GM23338 (cell line): Measurements from ENCODE around the gene ARL8B. TPM values are rescaled to one million over a fixed set of nuclear protein-coding genes. Genes with fewer than 3 reads are reported as not detected.

Source experiments
- ATAC-seq: fragments of 200-7000 bp; cut with Tn5 transposase; 3 replicates; pipeline ENCODE4 v1.9.1; 2020
- DNase-seq: peaks from one replicate; pipeline ENCODE4 v3.0.0-alpha.2; 2015; ENCODE audit warnings: low spot score
- H2AFZ ChIP-seq: fragments of 200-600 bp; sonication (generic); 2 replicates; pipeline ENCODE4 v1.8.0; 2016; ENCODE audit warnings: antibody characterized with exemption, mild to moderate bottlenecking, moderate library complexity
- H3F3A ChIP-seq: fragments of 200-600 bp; sonication (generic); replicated peaks from 2 replicates; pipeline ENCODE4 v1.8.0; 2017; ENCODE audit warnings: antibody characterized with exemption, mixed run types, low read depth
- H3K27ac ChIP-seq: fragments of 200-600 bp; sonication (generic); 2 replicates; pipeline ENCODE4 v1.6.1; 2016; ENCODE audit warnings: low read depth
- H3K27me3 ChIP-seq: fragments of 200-600 bp; sonication (generic); 2 replicates; pipeline ENCODE4 v1.8.0; 2016; ENCODE audit warnings: mild to moderate bottlenecking, mixed run types, moderate library complexity; ENCODE audit not compliant: insufficient read depth
- H3K36me3 ChIP-seq: fragments of 200-600 bp; sonication (generic); 2 replicates; pipeline ENCODE4 v1.8.0; 2016; ENCODE audit warnings: mild to moderate bottlenecking; ENCODE audit not compliant: insufficient read depth
- H3K4me1 ChIP-seq: fragments of 200-600 bp; sonication (generic); 2 replicates; pipeline ENCODE4 v1.8.0; 2016; ENCODE audit warnings: mild to moderate bottlenecking, moderate library complexity; ENCODE audit not compliant: insufficient read depth
- H3K4me2 ChIP-seq: fragments of 200-600 bp; sonication (generic); 2 replicates; pipeline ENCODE4 v1.7.1; 2017; ENCODE audit warnings: mixed run types
- H3K4me3 ChIP-seq: fragments of 200-600 bp; sonication (generic); 2 replicates; pipeline ENCODE4 v1.6.1; 2016; ENCODE audit warnings: mixed run types
- H3K79me2 ChIP-seq: fragments of 200-600 bp; sonication (generic); replicated peaks from 2 replicates; pipeline ENCODE4 v1.8.0; 2017; ENCODE audit warnings: mild to moderate bottlenecking; ENCODE audit not compliant: insufficient read depth
- H3K9me2 ChIP-seq: fragments of 200-600 bp; sonication (generic); 2 replicates; pipeline ENCODE4 v1.8.0; 2017; ENCODE audit not compliant: insufficient read depth
- H4K20me1 ChIP-seq: fragments of 200-600 bp; sonication (generic); replicated peaks from 2 replicates; pipeline ENCODE4 v1.8.0; 2017; ENCODE audit warnings: mild to moderate bottlenecking; ENCODE audit not compliant: insufficient read depth
- H3K27ac Mint-ChIP-seq: 2 replicates; pipeline ENCODE4 v1.8.0; 2020; ENCODE audit warnings: inconsistent platforms, mild to moderate bottlenecking, moderate library complexity, mixed read lengths
- H3K27me3 Mint-ChIP-seq: 3 replicates; pipeline ENCODE4 v1.8.0; 2022; ENCODE audit warnings: low read depth, mild to moderate bottlenecking, moderate library complexity, mixed read lengths, inconsistent platforms; ENCODE audit not compliant: insufficient read depth, poor library complexity
- H3K36me3 Mint-ChIP-seq: 3 replicates; pipeline ENCODE4 v1.8.0; 2021; ENCODE audit warnings: low read depth, mild to moderate bottlenecking, inconsistent platforms, moderate library complexity, mixed read lengths
- H3K4me1 Mint-ChIP-seq: 3 replicates; pipeline ENCODE4 v1.8.0; 2020; ENCODE audit warnings: mild to moderate bottlenecking, inconsistent platforms, mixed read lengths
- H3K4me3 Mint-ChIP-seq: 3 replicates; pipeline ENCODE4 v1.8.0; 2021; ENCODE audit warnings: moderate library complexity, mild to moderate bottlenecking, inconsistent platforms, mixed read lengths
- H3K9me3 Mint-ChIP-seq: 3 replicates; pipeline ENCODE4 v1.8.0; 2020; ENCODE audit warnings: moderate library complexity, mild to moderate bottlenecking, inconsistent platforms, mixed read lengths
- CREB1 ChIP-seq: fragments of 250-450 bp; sonication (Bioruptor Pico); IDR thresholded peaks from 2 replicates; pipeline ENCODE4 v1.5.0; 2020; ENCODE audit warnings: low read depth, mild to moderate bottlenecking, moderate library complexity
- CTCF ChIP-seq, 2 experiments: fragments of 200-600 bp in 1 of 2; sonication (generic) in 1 of 2; conservative IDR thresholded peaks; 2 replicates each; pipeline versions ENCODE4 v1.5.1 to v1.6.1; 2016 to 2017; ENCODE audit warnings: antibody characterized with exemption in 2 of 2, low read depth in 2 of 2, mild to moderate bottlenecking in 2 of 2, moderate library complexity in 1 of 2
- EZH2 ChIP-seq: fragments of 200-600 bp; sonication (generic); IDR thresholded peaks from one replicate; pipeline ENCODE4 v1.8.0; 2017; ENCODE audit warnings: antibody characterized with exemption, mild to moderate bottlenecking, low read depth; ENCODE audit not compliant: unreplicated experiment
- EZH2phosphoT487 ChIP-seq: fragments of 200-600 bp; sonication (generic); IDR thresholded peaks from one replicate; pipeline ENCODE4 v1.8.1; 2018; ENCODE audit warnings: antibody characterized with exemption; ENCODE audit not compliant: unreplicated experiment
- JUNB ChIP-seq: IDR thresholded peaks from one replicate; pipeline ENCODE4 v1.6.1; 2016; ENCODE audit warnings: antibody characterized with exemption; ENCODE audit not compliant: unreplicated experiment
- NANOG ChIP-seq: IDR thresholded peaks from 2 replicates; pipeline ENCODE4 v1.6.1; 2016; ENCODE audit warnings: antibody characterized with exemption, borderline replicate concordance
- POLR2AphosphoS5 ChIP-seq: IDR thresholded peaks from 2 replicates; pipeline ENCODE4 v1.6.1; 2016; ENCODE audit warnings: antibody characterized with exemption, low read depth
- REST ChIP-seq: IDR thresholded peaks from one replicate; pipeline ENCODE4 v1.6.1; 2018; ENCODE audit warnings: antibody characterized with exemption; ENCODE audit not compliant: unreplicated experiment
- STAT1 ChIP-seq: IDR thresholded peaks from one replicate; pipeline ENCODE4 v1.6.1; 2016; ENCODE audit warnings: antibody characterized with exemption; ENCODE audit not compliant: unreplicated experiment
- ZNF114 ChIP-seq: fragments of 250-450 bp; sonication (Bioruptor Pico); IDR thresholded peaks from 2 replicates; pipeline ENCODE4 v1.5.0; 2020; ENCODE audit warnings: mild to moderate bottlenecking, moderate library complexity
- polyA plus RNA-seq: library from polyadenylated mRNA; unstranded; fragments of >200 nt; fragmentation: Nextera tagmentation; extraction: Ambion mirVana; gene quantifications from 2 replicates; pipeline ENCODE4 v1.2.1, GENCODE V29; 2016
- total RNA-seq: library from RNA; depleted of rRNA; stranded (reverse); fragments of >200 nt; shearing (Covaris generic); gene quantifications from 2 replicates; pipeline ENCODE4 v1.2.3, GENCODE V29; 2014
- TF ChIP-seq, protein P1 (sequence below): fragments of 250-450 bp; sonication (Bioruptor Pico); IDR thresholded peaks from 2 replicates; pipeline ENCODE4 v1.5.0; 2020; ENCODE audit warnings: mild to moderate bottlenecking, moderate library complexity
- TF ChIP-seq, protein P2 (sequence below): IDR thresholded peaks from 2 replicates; pipeline ENCODE4 v1.6.1; 2016; ENCODE audit warnings: antibody characterized with exemption

Gene ARL8B
- total and polyA plus RNA-seq, 2 experiments from 2014 or later, result 25.5 to 40.8 TPM

DNA sequence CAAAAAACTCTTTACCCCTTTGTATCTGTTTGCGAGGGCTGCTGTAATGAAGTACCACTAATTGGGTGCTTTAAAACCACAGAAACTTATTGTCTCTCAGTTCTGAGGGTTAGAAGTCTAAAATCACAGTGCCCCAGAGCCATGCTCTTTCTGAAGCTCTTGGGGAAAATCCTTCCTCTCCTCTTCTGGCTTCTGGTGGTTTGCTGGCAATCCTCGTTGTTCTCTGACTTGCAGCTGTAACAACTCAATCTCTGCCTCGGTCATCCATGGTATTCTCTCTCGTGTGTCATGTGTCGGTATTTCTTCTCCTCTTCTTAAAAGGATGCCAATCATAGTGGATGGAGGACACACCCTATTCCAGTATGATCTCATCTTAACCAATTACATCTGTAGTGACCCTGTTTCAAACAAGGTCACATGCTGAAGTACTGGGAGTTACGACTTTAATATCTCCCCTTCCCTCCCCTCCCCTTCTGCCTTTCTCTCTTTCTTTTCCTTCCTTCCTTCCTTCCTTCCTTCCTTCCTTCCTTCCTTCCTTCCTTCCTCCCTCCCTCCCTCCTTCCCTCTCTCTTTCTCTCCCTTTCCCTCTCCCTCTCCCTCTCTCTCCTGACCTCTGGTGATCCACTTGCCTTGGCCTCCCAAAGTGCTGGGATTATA, 6.5 kb upstream of the ARL8B start (continued):
- TF ChIP-seq, protein P1, sequence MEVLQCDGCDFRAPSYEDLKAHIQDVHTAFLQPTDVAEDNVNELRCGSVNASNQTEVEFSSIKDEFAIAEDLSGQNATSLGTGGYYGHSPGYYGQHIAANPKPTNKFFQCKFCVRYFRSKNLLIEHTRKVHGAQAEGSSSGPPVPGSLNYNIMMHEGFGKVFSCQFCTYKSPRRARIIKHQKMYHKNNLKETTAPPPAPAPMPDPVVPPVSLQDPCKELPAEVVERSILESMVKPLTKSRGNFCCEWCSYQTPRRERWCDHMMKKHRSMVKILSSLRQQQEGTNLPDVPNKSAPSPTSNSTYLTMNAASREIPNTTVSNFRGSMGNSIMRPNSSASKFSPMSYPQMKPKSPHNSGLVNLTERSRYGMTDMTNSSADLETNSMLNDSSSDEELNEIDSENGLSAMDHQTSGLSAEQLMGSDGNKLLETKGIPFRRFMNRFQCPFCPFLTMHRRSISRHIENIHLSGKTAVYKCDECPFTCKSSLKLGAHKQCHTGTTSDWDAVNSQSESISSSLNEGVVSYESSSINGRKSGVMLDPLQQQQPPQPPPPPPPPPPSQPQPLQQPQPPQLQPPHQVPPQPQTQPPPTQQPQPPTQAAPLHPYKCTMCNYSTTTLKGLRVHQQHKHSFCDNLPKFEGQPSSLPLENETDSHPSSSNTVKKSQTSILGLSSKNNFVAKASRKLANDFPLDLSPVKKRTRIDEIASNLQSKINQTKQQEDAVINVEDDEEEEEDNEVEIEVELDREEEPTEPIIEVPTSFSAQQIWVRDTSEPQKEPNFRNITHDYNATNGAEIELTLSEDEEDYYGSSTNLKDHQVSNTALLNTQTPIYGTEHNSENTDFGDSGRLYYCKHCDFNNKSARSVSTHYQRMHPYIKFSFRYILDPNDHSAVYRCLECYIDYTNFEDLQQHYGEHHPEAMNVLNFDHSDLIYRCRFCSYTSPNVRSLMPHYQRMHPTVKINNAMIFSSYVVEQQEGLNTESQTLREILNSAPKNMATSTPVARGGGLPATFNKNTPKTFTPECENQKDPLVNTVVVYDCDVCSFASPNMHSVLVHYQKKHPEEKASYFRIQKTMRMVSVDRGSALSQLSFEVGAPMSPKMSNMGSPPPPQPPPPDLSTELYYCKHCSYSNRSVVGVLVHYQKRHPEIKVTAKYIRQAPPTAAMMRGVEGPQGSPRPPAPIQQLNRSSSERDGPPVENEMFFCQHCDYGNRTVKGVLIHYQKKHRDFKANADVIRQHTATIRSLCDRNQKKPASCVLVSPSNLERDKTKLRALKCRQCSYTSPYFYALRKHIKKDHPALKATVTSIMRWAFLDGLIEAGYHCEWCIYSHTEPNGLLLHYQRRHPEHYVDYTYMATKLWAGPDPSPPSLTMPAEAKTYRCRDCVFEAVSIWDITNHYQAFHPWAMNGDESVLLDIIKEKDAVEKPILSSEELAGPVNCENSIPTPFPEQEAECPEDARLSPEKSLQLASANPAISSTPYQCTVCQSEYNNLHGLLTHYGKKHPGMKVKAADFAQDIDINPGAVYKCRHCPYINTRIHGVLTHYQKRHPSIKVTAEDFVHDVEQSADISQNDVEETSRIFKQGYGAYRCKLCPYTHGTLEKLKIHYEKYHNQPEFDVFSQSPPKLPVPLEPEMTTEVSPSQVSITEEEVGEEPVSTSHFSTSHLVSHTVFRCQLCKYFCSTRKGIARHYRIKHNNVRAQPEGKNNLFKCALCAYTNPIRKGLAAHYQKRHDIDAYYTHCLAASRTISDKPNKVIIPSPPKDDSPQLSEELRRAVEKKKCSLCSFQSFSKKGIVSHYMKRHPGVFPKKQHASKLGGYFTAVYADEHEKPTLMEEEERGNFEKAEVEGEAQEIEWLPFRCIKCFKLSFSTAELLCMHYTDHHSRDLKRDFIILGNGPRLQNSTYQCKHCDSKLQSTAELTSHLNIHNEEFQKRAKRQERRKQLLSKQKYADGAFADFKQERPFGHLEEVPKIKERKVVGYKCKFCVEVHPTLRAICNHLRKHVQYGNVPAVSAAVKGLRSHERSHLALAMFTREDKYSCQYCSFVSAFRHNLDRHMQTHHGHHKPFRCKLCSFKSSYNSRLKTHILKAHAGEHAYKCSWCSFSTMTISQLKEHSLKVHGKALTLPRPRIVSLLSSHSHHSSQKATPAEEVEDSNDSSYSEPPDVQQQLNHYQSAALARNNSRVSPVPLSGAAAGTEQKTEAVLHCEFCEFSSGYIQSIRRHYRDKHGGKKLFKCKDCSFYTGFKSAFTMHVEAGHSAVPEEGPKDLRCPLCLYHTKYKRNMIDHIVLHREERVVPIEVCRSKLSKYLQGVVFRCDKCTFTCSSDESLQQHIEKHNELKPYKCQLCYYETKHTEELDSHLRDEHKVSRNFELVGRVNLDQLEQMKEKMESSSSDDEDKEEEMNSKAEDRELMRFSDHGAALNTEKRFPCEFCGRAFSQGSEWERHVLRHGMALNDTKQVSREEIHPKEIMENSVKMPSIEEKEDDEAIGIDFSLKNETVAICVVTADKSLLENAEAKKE (CRISPR knock-in tag), result no peak
- no peak for TF ChIP-seq CREB1 (CRISPR knock-in tag)

DNA sequence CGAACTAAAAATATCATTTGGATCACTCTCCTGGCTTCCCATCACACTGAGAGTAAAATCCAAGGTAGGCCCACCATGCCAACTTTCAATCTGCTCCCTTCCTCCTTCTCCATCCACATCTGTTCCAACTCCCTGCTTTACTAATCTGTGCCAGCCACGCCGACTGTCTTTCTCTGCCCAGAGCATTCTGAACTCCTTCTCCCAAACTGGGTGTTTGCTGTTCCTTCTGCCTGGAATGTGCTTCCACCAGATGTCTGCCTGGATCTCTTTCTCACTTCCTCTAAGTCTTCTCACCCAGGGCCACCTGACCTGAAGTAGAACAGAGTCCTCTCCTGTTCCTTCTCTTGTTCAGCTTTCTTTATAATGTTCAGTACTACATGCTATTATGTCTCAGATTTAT, 5.6 kb upstream of the ARL8B start:
- no peaks in the 10 kb centered on the region for H3F3A ChIP-seq
- no peak overlapping the region for H3K27ac Mint-ChIP-seq
- H3K4me1 Mint-ChIP-seq, result no peaks in the 10 kb centered on the region
- no peak overlapping the region; the same call in 2 of the 3 replicates for H3K4me3 Mint-ChIP-seq
- H2AFZ ChIP-seq, result no peak overlapping the region
- H3K79me2 ChIP-seq, result no peaks in the 10 kb centered on the region
- H3K36me3 ChIP-seq, result no peaks in the 10 kb centered on the region
- DNase-seq (no peak), ATAC-seq (no peak)
- H3K4me1 ChIP-seq, result no peaks in the 10 kb centered on the region
- peaks cover 4% of the 10 kb centered on the region; the same call in 1 of the 3 replicates for H3K36me3 Mint-ChIP-seq
- no peak overlapping the region for H3K4me2 ChIP-seq
- no peak overlapping the region for H3K27ac ChIP-seq
- no peaks in the 10 kb centered on the region for H3K9me2 ChIP-seq
- H3K27me3 Mint-ChIP-seq, result no peaks in the 10 kb centered on the region
- peaks cover 7% of the 10 kb centered on the region for H3K9me3 Mint-ChIP-seq
- no peak overlapping the region for H3K4me3 ChIP-seq
- H4K20me1 ChIP-seq, result no peaks in the 10 kb centered on the region
- no peaks in the 10 kb centered on the region for H3K27me3 ChIP-seq
- TF ChIP-seq EZH2phosphoT487 (no peak), CTCF (conservative IDR thresholded peaks at IDR 0.05; ENCODE audit: low read depth in 2 of 2) (no peak), NANOG (no peak), REST (no peak), ZNF114 (CRISPR knock-in tag) (no peak), POLR2AphosphoS5 (no peak), STAT1 (no peak), JUNB (no peak), EZH2 (no peak), CREB1 (CRISPR knock-in tag) (no peak)
- TF ChIP-seq, protein P2, sequence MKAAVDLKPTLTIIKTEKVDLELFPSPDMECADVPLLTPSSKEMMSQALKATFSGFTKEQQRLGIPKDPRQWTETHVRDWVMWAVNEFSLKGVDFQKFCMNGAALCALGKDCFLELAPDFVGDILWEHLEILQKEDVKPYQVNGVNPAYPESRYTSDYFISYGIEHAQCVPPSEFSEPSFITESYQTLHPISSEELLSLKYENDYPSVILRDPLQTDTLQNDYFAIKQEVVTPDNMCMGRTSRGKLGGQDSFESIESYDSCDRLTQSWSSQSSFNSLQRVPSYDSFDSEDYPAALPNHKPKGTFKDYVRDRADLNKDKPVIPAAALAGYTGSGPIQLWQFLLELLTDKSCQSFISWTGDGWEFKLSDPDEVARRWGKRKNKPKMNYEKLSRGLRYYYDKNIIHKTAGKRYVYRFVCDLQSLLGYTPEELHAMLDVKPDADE, result no peak
